ENCODE results near the gene SERF2. TPM values are rescaled to one million over a fixed set of nuclear protein-coding genes. Genes with fewer than 3 reads are reported as not detected.
A peak's percentile ranks its signal among the peaks of the same experiment; 100 is the strongest.
"Not testable (repeated sequence)": the region's sequence is repeated elsewhere in the genome, so short reads cannot be mapped to it uniquely, and the experiment has no call there.

Gene SERF2
- total and polyA plus RNA-seq, 2 of the 13 experiments (the other 11 are each of a cell fraction or from before 2014, with no cell fraction given), result 811 to 1,257 TPM

DNA sequence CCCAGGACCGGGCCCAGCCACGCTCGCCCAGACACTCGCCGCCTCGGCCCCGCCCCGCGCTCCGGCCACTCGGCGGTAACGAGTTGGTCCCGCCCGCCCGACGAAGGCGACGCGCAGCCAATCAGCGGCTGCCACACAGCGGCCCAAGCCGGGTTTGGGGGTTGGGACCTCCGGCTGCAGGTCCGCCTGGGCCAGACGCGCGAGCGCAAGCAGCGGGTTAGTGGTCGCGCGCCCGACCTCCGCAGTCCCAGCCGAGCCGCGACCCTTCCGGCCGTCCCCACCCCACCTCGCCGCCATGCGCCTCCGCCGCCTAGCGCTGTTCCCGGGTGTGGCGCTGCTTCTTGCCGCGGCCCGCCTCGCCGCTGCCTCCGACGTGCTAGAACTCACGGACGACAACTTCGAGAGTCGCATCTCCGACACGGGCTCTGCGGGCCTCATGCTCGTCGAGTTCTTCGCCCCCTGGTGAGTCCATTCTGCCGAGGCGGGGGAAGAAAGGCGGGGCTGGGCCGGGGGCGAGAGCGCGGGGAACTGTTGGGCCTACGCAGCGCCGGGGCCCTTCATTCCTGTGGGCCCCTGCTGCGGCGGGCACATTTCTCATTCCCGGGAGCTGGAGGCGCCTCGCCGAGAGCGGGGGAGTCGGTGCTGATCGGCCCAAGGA lies 45.7 kb upstream of the SERF2 start, which contains the start of gene PDIA3 (continued):
- TF ChIP-seq, protein P1, sequence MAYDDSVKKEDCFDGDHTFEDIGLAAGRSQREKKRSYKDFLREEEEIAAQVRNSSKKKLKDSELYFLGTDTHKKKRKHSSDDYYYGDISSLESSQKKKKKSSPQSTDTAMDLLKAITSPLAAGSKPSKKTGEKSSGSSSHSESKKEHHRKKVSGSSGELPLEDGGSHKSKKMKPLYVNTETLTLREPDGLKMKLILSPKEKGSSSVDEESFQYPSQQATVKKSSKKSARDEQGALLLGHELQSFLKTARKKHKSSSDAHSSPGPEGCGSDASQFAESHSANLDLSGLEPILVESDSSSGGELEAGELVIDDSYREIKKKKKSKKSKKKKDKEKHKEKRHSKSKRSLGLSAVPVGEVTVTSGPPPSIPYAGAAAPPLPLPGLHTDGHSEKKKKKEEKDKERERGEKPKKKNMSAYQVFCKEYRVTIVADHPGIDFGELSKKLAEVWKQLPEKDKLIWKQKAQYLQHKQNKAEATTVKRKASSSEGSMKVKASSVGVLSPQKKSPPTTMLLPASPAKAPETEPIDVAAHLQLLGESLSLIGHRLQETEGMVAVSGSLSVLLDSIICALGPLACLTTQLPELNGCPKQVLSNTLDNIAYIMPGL (CRISPR knock-in tag; IDR thresholded peaks at IDR 0.05; ENCODE audit: borderline replicate concordance in 1 of 2, low read depth in 1 of 2), result peak; percentile 65 to 84; a peak in 3 of 4 replicates
- TF ChIP-seq HNRNPLL (IDR thresholded peaks at IDR 0.05; ENCODE audit: low read depth, low read length, poor library complexity, severe bottlenecking) (peak; percentile 78), SRY (CRISPR knock-in tag; IDR thresholded peaks at IDR 0.05) (peak; percentile 66; the same call in 1 of the 2 replicates), ZFX (CRISPR knock-in tag; IDR thresholded peaks at IDR 0.05; ENCODE audit: low read depth) (peak; percentile 95), EP300 (CRISPR knock-in tag; IDR thresholded peaks at IDR 0.05; ENCODE audit: borderline replicate concordance) (peak; percentile 40; the same call in 1 of the 2 replicates), ZNF160 (CRISPR knock-in tag; IDR thresholded peaks at IDR 0.05) (peak; percentile 74; the same call in 1 of the 2 replicates), AKAP8 (CRISPR knock-in tag; IDR thresholded peaks at IDR 0.05) (peak; percentile 70), HOXA3 (CRISPR knock-in tag; IDR thresholded peaks at IDR 0.05) (peak; percentile 70)
- TF ChIP-seq, protein P2, sequence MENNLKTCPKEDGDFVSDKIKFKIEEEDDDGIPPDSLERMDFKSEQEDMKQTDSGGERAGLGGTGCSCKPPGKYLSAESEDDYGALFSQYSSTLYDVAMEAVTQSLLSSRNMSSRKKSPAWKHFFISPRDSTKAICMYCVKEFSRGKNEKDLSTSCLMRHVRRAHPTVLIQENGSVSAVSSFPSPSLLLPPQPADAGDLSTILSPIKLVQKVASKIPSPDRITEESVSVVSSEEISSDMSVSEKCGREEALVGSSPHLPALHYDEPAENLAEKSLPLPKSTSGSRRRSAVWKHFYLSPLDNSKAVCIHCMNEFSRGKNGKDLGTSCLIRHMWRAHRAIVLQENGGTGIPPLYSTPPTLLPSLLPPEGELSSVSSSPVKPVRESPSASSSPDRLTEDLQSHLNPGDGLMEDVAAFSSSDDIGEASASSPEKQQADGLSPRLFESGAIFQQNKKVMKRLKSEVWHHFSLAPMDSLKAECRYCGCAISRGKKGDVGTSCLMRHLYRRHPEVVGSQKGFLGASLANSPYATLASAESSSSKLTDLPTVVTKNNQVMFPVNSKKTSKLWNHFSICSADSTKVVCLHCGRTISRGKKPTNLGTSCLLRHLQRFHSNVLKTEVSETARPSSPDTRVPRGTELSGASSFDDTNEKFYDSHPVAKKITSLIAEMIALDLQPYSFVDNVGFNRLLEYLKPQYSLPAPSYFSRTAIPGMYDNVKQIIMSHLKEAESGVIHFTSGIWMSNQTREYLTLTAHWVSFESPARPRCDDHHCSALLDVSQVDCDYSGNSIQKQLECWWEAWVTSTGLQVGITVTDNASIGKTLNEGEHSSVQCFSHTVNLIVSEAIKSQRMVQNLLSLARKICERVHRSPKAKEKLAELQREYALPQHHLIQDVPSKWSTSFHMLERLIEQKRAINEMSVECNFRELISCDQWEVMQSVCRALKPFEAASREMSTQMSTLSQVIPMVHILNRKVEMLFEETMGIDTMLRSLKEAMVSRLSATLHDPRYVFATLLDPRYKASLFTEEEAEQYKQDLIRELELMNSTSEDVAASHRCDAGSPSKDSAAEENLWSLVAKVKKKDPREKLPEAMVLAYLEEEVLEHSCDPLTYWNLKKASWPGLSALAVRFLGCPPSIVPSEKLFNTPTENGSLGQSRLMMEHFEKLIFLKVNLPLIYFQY (CRISPR knock-in tag; IDR thresholded peaks at IDR 0.05; ENCODE audit: borderline replicate concordance), result peak; percentile 90; the same call in 1 of the 2 replicates
- TF ChIP-seq, protein P3, sequence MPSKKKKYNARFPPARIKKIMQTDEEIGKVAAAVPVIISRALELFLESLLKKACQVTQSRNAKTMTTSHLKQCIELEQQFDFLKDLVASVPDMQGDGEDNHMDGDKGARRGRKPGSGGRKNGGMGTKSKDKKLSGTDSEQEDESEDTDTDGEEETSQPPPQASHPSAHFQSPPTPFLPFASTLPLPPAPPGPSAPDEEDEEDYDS (CRISPR knock-in tag; IDR thresholded peaks at IDR 0.05), result peak; percentile 95
- TF ChIP-seq, protein P4, sequence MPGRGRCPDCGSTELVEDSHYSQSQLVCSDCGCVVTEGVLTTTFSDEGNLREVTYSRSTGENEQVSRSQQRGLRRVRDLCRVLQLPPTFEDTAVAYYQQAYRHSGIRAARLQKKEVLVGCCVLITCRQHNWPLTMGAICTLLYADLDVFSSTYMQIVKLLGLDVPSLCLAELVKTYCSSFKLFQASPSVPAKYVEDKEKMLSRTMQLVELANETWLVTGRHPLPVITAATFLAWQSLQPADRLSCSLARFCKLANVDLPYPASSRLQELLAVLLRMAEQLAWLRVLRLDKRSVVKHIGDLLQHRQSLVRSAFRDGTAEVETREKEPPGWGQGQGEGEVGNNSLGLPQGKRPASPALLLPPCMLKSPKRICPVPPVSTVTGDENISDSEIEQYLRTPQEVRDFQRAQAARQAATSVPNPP (CRISPR knock-in tag; IDR thresholded peaks at IDR 0.05), result peak; percentile 55; the same call in 1 of the 2 replicates
- TF ChIP-seq EP300 (IDR thresholded peaks at IDR 0.05; ENCODE audit: low read depth in 2 of 2, low read length in 2 of 2), result not testable (repeated sequence)
- TF ChIP-seq, protein P5, sequence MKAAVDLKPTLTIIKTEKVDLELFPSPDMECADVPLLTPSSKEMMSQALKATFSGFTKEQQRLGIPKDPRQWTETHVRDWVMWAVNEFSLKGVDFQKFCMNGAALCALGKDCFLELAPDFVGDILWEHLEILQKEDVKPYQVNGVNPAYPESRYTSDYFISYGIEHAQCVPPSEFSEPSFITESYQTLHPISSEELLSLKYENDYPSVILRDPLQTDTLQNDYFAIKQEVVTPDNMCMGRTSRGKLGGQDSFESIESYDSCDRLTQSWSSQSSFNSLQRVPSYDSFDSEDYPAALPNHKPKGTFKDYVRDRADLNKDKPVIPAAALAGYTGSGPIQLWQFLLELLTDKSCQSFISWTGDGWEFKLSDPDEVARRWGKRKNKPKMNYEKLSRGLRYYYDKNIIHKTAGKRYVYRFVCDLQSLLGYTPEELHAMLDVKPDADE (CRISPR knock-in tag; IDR thresholded peaks at IDR 0.05), result peak; percentile 88; the same call in 1 of the 2 replicates
- TF ChIP-seq, protein P6, sequence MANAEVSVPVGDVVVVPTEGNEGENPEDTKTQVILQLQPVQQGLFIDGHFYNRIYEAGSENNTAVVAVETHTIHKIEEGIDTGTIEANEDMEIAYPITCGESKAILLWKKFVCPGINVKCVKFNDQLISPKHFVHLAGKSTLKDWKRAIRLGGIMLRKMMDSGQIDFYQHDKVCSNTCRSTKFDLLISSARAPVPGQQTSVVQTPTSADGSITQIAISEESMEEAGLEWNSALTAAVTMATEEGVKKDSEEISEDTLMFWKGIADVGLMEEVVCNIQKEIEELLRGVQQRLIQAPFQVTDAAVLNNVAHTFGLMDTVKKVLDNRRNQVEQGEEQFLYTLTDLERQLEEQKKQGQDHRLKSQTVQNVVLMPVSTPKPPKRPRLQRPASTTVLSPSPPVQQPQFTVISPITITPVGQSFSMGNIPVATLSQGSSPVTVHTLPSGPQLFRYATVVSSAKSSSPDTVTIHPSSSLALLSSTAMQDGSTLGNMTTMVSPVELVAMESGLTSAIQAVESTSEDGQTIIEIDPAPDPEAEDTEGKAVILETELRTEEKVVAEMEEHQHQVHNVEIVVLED (CRISPR knock-in tag; IDR thresholded peaks at IDR 0.05; ENCODE audit: borderline replicate concordance), result peak; percentile 72
- TF ChIP-seq, protein P7, sequence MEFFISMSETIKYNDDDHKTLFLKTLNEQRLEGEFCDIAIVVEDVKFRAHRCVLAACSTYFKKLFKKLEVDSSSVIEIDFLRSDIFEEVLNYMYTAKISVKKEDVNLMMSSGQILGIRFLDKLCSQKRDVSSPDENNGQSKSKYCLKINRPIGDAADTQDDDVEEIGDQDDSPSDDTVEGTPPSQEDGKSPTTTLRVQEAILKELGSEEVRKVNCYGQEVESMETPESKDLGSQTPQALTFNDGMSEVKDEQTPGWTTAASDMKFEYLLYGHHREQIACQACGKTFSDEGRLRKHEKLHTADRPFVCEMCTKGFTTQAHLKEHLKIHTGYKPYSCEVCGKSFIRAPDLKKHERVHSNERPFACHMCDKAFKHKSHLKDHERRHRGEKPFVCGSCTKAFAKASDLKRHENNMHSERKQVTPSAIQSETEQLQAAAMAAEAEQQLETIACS (CRISPR knock-in tag; IDR thresholded peaks at IDR 0.05), result peak; percentile 56

All from HepG2 (cell line).